Caco-2 (cell line): ENCODE data around the gene ARPIN. TPM values are rescaled to one million over a fixed set of nuclear protein-coding genes. Genes with fewer than 3 reads are reported as not detected.
"Not testable (repeated sequence)": the region's sequence is repeated elsewhere in the genome, so short reads cannot be mapped to it uniquely, and the experiment has no call there.

Experiments used
- BruUV-seq: library from RNA; stranded (reverse); fragments of 400-500 nt; replicated peaks from 2 replicates; lab custom pipeline; 2021; lab: Mats Ljungman, UMichigan
- CTCF ChIA-PET: fragments of 300-600 bp; sonication (Branson Sonifier 250); formaldehyde crosslinking; loops from one replicate; lab custom pipeline; 2022; ENCODE audit warnings: antibody characterized with exemption; lab: Charles Lee
- POLR2A ChIA-PET: fragments of 300-600 bp; sonication (Branson Sonifier 250); formaldehyde crosslinking; loops from one replicate; lab custom pipeline; 2022; ENCODE audit warnings: antibody characterized with exemption; lab: Charles Lee
- DNase-seq, 2 experiments: peaks; one replicate each; pipeline versions ENCODE4 v3.0.0 to v3.0.0-alpha.2; 2020 to 2022
- H3K27me3 ChIP-seq: replicated peaks from 2 replicates; pipeline ENCODE4 v1.6.0; 2011; ENCODE audit warnings: low read length; ENCODE audit not compliant: control insufficient read depth, insufficient read depth
- H3K36me3 ChIP-seq: 2 replicates; pipeline ENCODE4 v1.5.1; 2011; ENCODE audit warnings: low read length; ENCODE audit not compliant: control insufficient read depth, insufficient read depth
- H3K4me1 ChIP-seq: fragments of 250-450 bp; sonication (Bioruptor Pico); 2 replicates; pipeline ENCODE4 v1.5.1; 2020; ENCODE audit warnings: mild to moderate bottlenecking
- H3K4me3 ChIP-seq: 2 replicates; pipeline ENCODE4 v1.5.1; 2011; ENCODE audit warnings: low read depth, mild to moderate bottlenecking, control low read depth, low read length
- H3K9me3 ChIP-seq: fragments of 250-450 bp; sonication (Bioruptor Pico); 2 replicates; pipeline ENCODE4 v1.5.1; 2020; ENCODE audit warnings: mild to moderate bottlenecking, moderate library complexity
- H3K27ac Mint-ChIP-seq: one replicate; pipeline ENCODE4 v1.8.0; 2022; ENCODE audit warnings: mixed read lengths; ENCODE audit not compliant: unreplicated experiment
- H3K27me3 Mint-ChIP-seq: one replicate; pipeline ENCODE4 v1.8.0; 2022; ENCODE audit warnings: mixed read lengths; ENCODE audit not compliant: insufficient read depth, unreplicated experiment
- H3K36me3 Mint-ChIP-seq: one replicate; pipeline ENCODE4 v1.8.0; 2022; ENCODE audit warnings: mild to moderate bottlenecking, mixed read lengths; ENCODE audit not compliant: insufficient read depth, unreplicated experiment
- H3K4me1 Mint-ChIP-seq: one replicate; pipeline ENCODE4 v1.8.0; 2022; ENCODE audit warnings: low read depth, mixed read lengths; ENCODE audit not compliant: unreplicated experiment
- H3K4me3 Mint-ChIP-seq: one replicate; pipeline ENCODE4 v1.8.0; 2022; ENCODE audit warnings: mild to moderate bottlenecking, moderate library complexity, mixed read lengths; ENCODE audit not compliant: unreplicated experiment
- H3K9me3 Mint-ChIP-seq: one replicate; pipeline ENCODE4 v1.8.0; 2022; ENCODE audit warnings: mixed read lengths; ENCODE audit not compliant: unreplicated experiment
- CTCF ChIP-seq, 2 experiments: fragments of 200-600 bp in 1 of 2; IDR thresholded peaks; 1 replicate in 1 of 2; 2 replicates in 1 of 2; pipeline versions ENCODE4 v1.5.1 to v1.8.0; 2011 to 2022; ENCODE audit warnings: antibody characterized with exemption in 1 of 2, control low read depth in 1 of 2, inconsistent platforms in 1 of 2, low read depth in 1 of 2, low read length in 1 of 2, mild to moderate bottlenecking in 1 of 2, moderate library complexity in 1 of 2; ENCODE audit not compliant: insufficient read depth in 1 of 2, severe bottlenecking in 1 of 2, unreplicated experiment in 1 of 2
- intact Hi-C: fragments of 100-400 bp; cut with micrococcal nuclease; formaldehyde crosslinking; loops from one replicate; pipeline ENCODE4 v1.10.0; 2022; ENCODE audit not compliant: unreplicated experiment
- total RNA-seq: library from RNA; stranded (reverse); gene quantifications from 2 replicates; pipeline ENCODE4 v1.2.3, GENCODE V29; 2022

The ARPIN gene
- total RNA-seq, 1 experiment from 2014 or later = 13.3 TPM

GRCh38 chr15:89874926-89875564, 37.7 kb downstream of the ARPIN start:
- no peaks in the 10 kb centered on the region; the same call in 1 of the 2 replicates for H3K36me3 ChIP-seq

GRCh38 chr15:89870688-89871288, 42.0 kb downstream of the ARPIN start:
- Mint-ChIP-seq H3K4me1 (no peaks in the 10 kb centered on the region), H3K4me3 (no peak overlapping the region), H3K27ac (no peak overlapping the region), H3K9me3 (no peaks in the 10 kb centered on the region), H3K27me3 (no peaks in the 10 kb centered on the region), H3K36me3 (peaks cover 30% of the 10 kb centered on the region)
- CTCF ChIA-PET = no interaction called here
- intact Hi-C loops = no loop called here
- Histone ChIP-seq H3K27me3 (no peaks in the 10 kb centered on the region), H3K4me1 (peaks cover 6% of the 10 kb centered on the region; the same call in 1 of the 2 replicates), H3K9me3 (peaks cover 3% of the 10 kb centered on the region; the same call in 1 of the 2 replicates), H3K4me3 (no peak overlapping the region), H3K36me3 (no peaks in the 10 kb centered on the region)
- DNase-seq = no peak
- TF ChIP-seq CTCF (IDR thresholded peaks at IDR 0.05; ENCODE audit: insufficient read depth in 1 of 2, low read depth in 1 of 2, low read length in 1 of 2, severe bottlenecking in 1 of 2, unreplicated experiment in 1 of 2) = no peak
- no TSS peak for BruUV-seq
- POLR2A ChIA-PET = no interaction called here

More at GRCh38 chr15:89874926-89875564, 37.7 kb downstream of the ARPIN start:
- Mint-ChIP-seq H3K4me3 (no peak overlapping the region), H3K36me3 (peaks cover 36% of the 10 kb centered on the region), H3K27ac (no peak overlapping the region), H3K27me3 (no peaks in the 10 kb centered on the region), H3K9me3 (no peaks in the 10 kb centered on the region), H3K4me1 (no peaks in the 10 kb centered on the region)
- no TSS peak for BruUV-seq
- Histone ChIP-seq H3K4me1 (peaks cover 6% of the 10 kb centered on the region; the same call in 1 of the 2 replicates), H3K4me3 (no peak overlapping the region), H3K9me3 (peaks cover 3% of the 10 kb centered on the region; the same call in 1 of the 2 replicates), H3K27me3 (no peaks in the 10 kb centered on the region)
- CTCF ChIA-PET = interaction anchor here (0.6 to 4.1 kb wide), 19 partner anchors 13 to 135 kb away, joined by 3 to 154 read pairs (median 4); partner anchors contain the start of genes AP3S2 and MESP1
- POLR2A ChIA-PET = interaction anchor here (1.0 kb wide), 3 partner anchors 19 to 114 kb away, joined by 3 to 12 read pairs (median 3); partner anchors contain the start of gene AP3S2
- TF ChIP-seq CTCF (IDR thresholded peaks at IDR 0.05; ENCODE audit: insufficient read depth in 1 of 2, low read depth in 1 of 2, low read length in 1 of 2, severe bottlenecking in 1 of 2, unreplicated experiment in 1 of 2) = peak; percentile 88 to 94
- intact Hi-C loops = loop anchor here (1.0 kb wide), 2 partner anchors 115 to 135 kb away; no protein-coding TSS in a partner anchor
- peak; percentile 76 to 82 for DNase-seq

GRCh38 chr15:89870006-89870405, 42.7 kb downstream of the ARPIN start:
- BruUV-seq = no TSS peak
- Histone ChIP-seq H3K27me3 (no peaks in the 10 kb centered on the region), H3K4me3 (no peak overlapping the region), H3K36me3 (no peaks in the 10 kb centered on the region), H3K9me3 (peaks cover 3% of the 10 kb centered on the region; the same call in 1 of the 2 replicates), H3K4me1 (peaks cover 5% of the 10 kb centered on the region; the same call in 1 of the 2 replicates)
- no peak overlapping the region for H3K4me3 Mint-ChIP-seq
- CTCF ChIA-PET = no interaction called here
- intact Hi-C loops = no loop called here
- H3K36me3 Mint-ChIP-seq = peaks cover 30% of the 10 kb centered on the region
- POLR2A ChIA-PET = no interaction called here
- no peak for DNase-seq
- H3K9me3 Mint-ChIP-seq = no peaks in the 10 kb centered on the region
- no peaks in the 10 kb centered on the region for H3K27me3 Mint-ChIP-seq
- TF ChIP-seq CTCF (IDR thresholded peaks at IDR 0.05; ENCODE audit: insufficient read depth in 1 of 2, low read depth in 1 of 2, low read length in 1 of 2, severe bottlenecking in 1 of 2, unreplicated experiment in 1 of 2) = no peak
- H3K4me1 Mint-ChIP-seq = no peaks in the 10 kb centered on the region
- H3K27ac Mint-ChIP-seq = no peak overlapping the region

- POLR2A ChIA-PET, CTCF ChIA-PET: not testable (repeated sequence)
Measured at GRCh38 chr15:89869490-89869889, 43.3 kb downstream of the ARPIN start.

More at GRCh38 chr15:89869490-89869889, 43.3 kb downstream of the ARPIN start:
- H3K4me1 ChIP-seq, BruUV-seq, H3K27me3 Mint-ChIP-seq, H3K36me3 ChIP-seq, H3K27ac Mint-ChIP-seq, H3K27me3 ChIP-seq, H3K9me3 ChIP-seq, H3K4me3 Mint-ChIP-seq, intact Hi-C loops, DNase-seq, H3K9me3 Mint-ChIP-seq, H3K4me3 ChIP-seq, H3K4me1 Mint-ChIP-seq: not testable (repeated sequence)
- H3K36me3 Mint-ChIP-seq = peaks cover 30% of the 10 kb centered on the region
